SJSA1 (cell line): Measurements from ENCODE around the gene ARHGEF16. TPM values are rescaled to one million over a fixed set of nuclear protein-coding genes. Genes with fewer than 3 reads are reported as not detected.

Source experiments
- DNase-seq, 2 experiments: peaks; one replicate each; pipeline ENCODE4 v3.0.0-alpha.2; 2015 to 2020; ENCODE audit warnings: low spot score in 2 of 2, low read depth in 1 of 2
- H3K27ac ChIP-seq: fragments of 250-450 bp; sonication (Bioruptor Pico); 2 replicates; pipeline ENCODE4 v1.5.1; 2020; ENCODE audit warnings: mild to moderate bottlenecking, moderate library complexity
- H3K27me3 ChIP-seq: fragments of 250-450 bp; sonication (Bioruptor Pico); replicated peaks from 2 replicates; pipeline ENCODE4 v1.5.1; 2020; ENCODE audit warnings: mild to moderate bottlenecking, moderate library complexity
- H3K36me3 ChIP-seq: fragments of 250-450 bp; sonication (Bioruptor Pico); 2 replicates; pipeline ENCODE4 v1.5.1; 2020; ENCODE audit warnings: mild to moderate bottlenecking
- H3K4me1 ChIP-seq: fragments of 250-450 bp; sonication (Bioruptor Pico); replicated peaks from 2 replicates; pipeline ENCODE4 v1.6.1; 2021; ENCODE audit warnings: mild to moderate bottlenecking
- H3K4me3 ChIP-seq: fragments of 250-450 bp; sonication (Bioruptor Pico); 2 replicates; pipeline ENCODE4 v1.5.1; 2020; ENCODE audit warnings: mild to moderate bottlenecking
- H3K9me3 ChIP-seq: fragments of 250-450 bp; sonication (Bioruptor Pico); replicated peaks from 2 replicates; pipeline ENCODE4 v1.5.1; 2020; ENCODE audit warnings: mild to moderate bottlenecking
- total RNA-seq: library from RNA; depleted of rRNA; stranded (reverse); fragments of >200 nt; shearing (Covaris generic); gene quantifications from 2 replicates; pipeline ENCODE4 v1.2.3, GENCODE V29; 2014

ARHGEF16 gene
- total RNA-seq, 1 experiment from 2014 or later = 34.9 TPM

GRCh38 chr1:3488432-3488831, 34.0 kb downstream of the ARHGEF16 start:
- Histone ChIP-seq H3K9me3 (peaks cover 3% of the 10 kb centered on the region), H3K4me3 (no peak overlapping the region), H3K4me1 (peaks cover 4% of the 10 kb centered on the region), H3K36me3 (no peaks in the 10 kb centered on the region), H3K27me3 (no peaks in the 10 kb centered on the region), H3K27ac (no peak overlapping the region)
- no peak for DNase-seq

GRCh38 chr1:3490046-3490745, 35.7 kb downstream of the ARHGEF16 start:
- H3K36me3 ChIP-seq = no peaks in the 10 kb centered on the region
- H3K27me3 ChIP-seq = no peaks in the 10 kb centered on the region
- peaks cover 3% of the 10 kb centered on the region for H3K9me3 ChIP-seq
- no peak overlapping the region for H3K27ac ChIP-seq
- peaks cover 5% of the 10 kb centered on the region for H3K4me1 ChIP-seq
- DNase-seq = no peak
- no peak overlapping the region for H3K4me3 ChIP-seq

- Histone ChIP-seq H3K27ac (no peak overlapping the region), H3K4me3 (no peak overlapping the region), H3K27me3 (no peaks in the 10 kb centered on the region), H3K9me3 (peaks cover 3% of the 10 kb centered on the region), H3K4me1 (peaks cover 19% of the 10 kb centered on the region), H3K36me3 (no peaks in the 10 kb centered on the region)
- DNase-seq = peak; percentile 52 to 74
Measured at GRCh38 chr1:3491291-3492246, 37.1 kb downstream of the ARHGEF16 start.

- Histone ChIP-seq H3K27ac (no peak overlapping the region), H3K9me3 (peaks cover 3% of the 10 kb centered on the region; the same call in 1 of the 2 replicates), H3K4me1 (peaks cover 22% of the 10 kb centered on the region), H3K4me3 (no peak overlapping the region), H3K36me3 (no peaks in the 10 kb centered on the region), H3K27me3 (no peaks in the 10 kb centered on the region)
- no peak for DNase-seq
Measured at GRCh38 chr1:3492545-3493246, 38.2 kb downstream of the ARHGEF16 start.

GRCh38 chr1:3494321-3495308, 40.1 kb downstream of the ARHGEF16 start:
- no peak for DNase-seq
- H3K36me3 ChIP-seq = no peaks in the 10 kb centered on the region
- H3K9me3 ChIP-seq = no peaks in the 10 kb centered on the region
- H3K4me1 ChIP-seq = peaks cover 22% of the 10 kb centered on the region
- H3K27ac ChIP-seq = no peak overlapping the region; the same call in 1 of the 2 replicates
- H3K27me3 ChIP-seq = no peaks in the 10 kb centered on the region
- H3K4me3 ChIP-seq = no peak overlapping the region

- H3K36me3 ChIP-seq = no peaks in the 10 kb centered on the region
Measured at GRCh38 chr1:3495776-3496745, 41.6 kb downstream of the ARHGEF16 start.

GRCh38 chr1:3496916-3497315, 42.5 kb downstream of the ARHGEF16 start:
- Histone ChIP-seq H3K27ac (no peak overlapping the region), H3K4me1 (peaks cover 22% of the 10 kb centered on the region), H3K27me3 (no peaks in the 10 kb centered on the region), H3K4me3 (no peak overlapping the region), H3K9me3 (no peaks in the 10 kb centered on the region), H3K36me3 (no peaks in the 10 kb centered on the region)
- DNase-seq = no peak

More at GRCh38 chr1:3495776-3496745, 41.6 kb downstream of the ARHGEF16 start:
- peak overlapping the region; percentile 9; the same call in 1 of the 2 replicates for H3K4me3 ChIP-seq
- no peaks in the 10 kb centered on the region for H3K9me3 ChIP-seq
- peak overlapping the region; percentile 16; the same call in 1 of the 2 replicates for H3K27ac ChIP-seq
- peaks cover 22% of the 10 kb centered on the region for H3K4me1 ChIP-seq
- peak; percentile 66 to 87 for DNase-seq
- H3K27me3 ChIP-seq = no peaks in the 10 kb centered on the region

GRCh38 chr1:3497521-3497920, 43.1 kb downstream of the ARHGEF16 start:
- Histone ChIP-seq H3K4me3 (no peak overlapping the region), H3K4me1 (peaks cover 26% of the 10 kb centered on the region), H3K27ac (no peak overlapping the region), H3K9me3 (no peaks in the 10 kb centered on the region), H3K27me3 (no peaks in the 10 kb centered on the region), H3K36me3 (no peaks in the 10 kb centered on the region)
- no peak for DNase-seq

- no peaks in the 10 kb centered on the region for H3K27me3 ChIP-seq
- no peak for DNase-seq
- H3K4me3 ChIP-seq = no peak overlapping the region
- no peaks in the 10 kb centered on the region for H3K36me3 ChIP-seq
- peaks cover 30% of the 10 kb centered on the region for H3K4me1 ChIP-seq
- H3K27ac ChIP-seq = no peak overlapping the region
- H3K9me3 ChIP-seq = no peaks in the 10 kb centered on the region
Measured at GRCh38 chr1:3498246-3498930, 43.9 kb downstream of the ARHGEF16 start.

- Histone ChIP-seq H3K4me3 (no peak overlapping the region), H3K36me3 (no peaks in the 10 kb centered on the region), H3K27ac (no peak overlapping the region), H3K9me3 (no peaks in the 10 kb centered on the region), H3K27me3 (no peaks in the 10 kb centered on the region), H3K4me1 (peaks cover 35% of the 10 kb centered on the region)
- no peak for DNase-seq
Measured at GRCh38 chr1:3498986-3499385, 44.5 kb downstream of the ARHGEF16 start.

GRCh38 chr1:3499611-3500010, 45.1 kb downstream of the ARHGEF16 start:
- H3K36me3 ChIP-seq = no peaks in the 10 kb centered on the region
- no peak for DNase-seq
- H3K9me3 ChIP-seq = no peaks in the 10 kb centered on the region
- no peak overlapping the region for H3K4me3 ChIP-seq
- H3K27ac ChIP-seq = no peak overlapping the region
- H3K4me1 ChIP-seq = peaks cover 41% of the 10 kb centered on the region
- no peaks in the 10 kb centered on the region for H3K27me3 ChIP-seq
